Measurements from ENCODE around the gene LY6G5C.

Gene LY6G5C

DNA sequence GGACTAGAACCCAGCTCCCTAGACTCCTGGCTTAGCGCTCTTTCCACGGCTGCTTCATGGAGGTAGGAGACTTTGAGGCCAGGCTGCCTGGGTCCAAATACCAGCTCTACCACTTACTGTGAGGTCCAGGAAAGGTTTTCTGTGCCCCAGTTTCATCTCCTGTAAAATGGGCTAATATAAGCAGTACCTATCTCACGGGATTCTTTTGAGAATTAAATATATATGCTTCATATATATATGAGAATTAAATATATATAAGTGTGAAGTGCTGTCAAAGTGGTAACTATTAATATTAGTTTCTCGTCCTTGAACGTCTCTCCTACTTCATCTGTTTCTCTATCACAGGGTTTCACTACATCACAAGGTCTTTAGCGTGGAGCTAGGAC is 10.2 kb upstream of the LY6G5C start:
- no peak for DNase-seq

DNA sequence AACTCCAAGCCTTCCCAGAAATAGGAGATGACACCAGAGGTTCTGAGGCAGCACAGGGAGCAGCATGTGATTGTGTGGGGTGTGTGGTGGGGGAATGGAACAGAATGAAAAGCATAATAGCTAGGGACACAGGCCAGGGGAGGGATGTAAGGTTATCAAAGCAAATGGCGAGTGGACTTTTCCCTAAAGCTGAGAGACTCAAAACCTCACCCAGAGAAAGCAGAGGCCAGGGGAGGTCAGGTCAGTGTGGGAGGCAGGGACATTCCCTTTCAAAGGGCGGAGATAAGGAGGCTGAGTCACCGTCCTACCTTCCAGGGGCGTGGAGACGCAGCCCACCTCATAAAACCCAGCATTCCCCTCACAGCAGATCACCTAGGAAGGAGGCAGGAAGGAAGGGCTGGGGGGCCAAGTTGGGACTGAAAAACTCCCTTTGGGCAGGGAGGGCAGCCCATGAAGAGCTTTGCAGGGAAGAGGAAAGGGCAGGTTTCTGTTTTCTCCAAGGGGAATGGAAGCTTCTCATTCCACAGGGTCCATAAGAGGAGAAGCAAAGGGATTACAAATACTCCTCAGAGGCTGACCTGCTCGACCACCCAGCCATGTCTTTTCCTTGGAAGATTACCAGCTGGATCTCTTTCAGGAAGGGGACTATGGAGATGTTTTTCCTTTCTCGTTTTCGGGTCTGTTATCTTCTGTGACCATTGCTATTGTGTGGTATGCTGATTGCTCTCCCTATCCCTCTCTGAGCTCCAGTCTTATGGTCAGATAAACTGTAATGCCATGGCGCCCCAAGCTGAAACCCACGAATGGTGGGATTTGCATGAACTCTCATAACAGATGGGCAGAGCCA is 9.6 kb upstream of the LY6G5C start:
- DNase-seq = no peak

DNA sequence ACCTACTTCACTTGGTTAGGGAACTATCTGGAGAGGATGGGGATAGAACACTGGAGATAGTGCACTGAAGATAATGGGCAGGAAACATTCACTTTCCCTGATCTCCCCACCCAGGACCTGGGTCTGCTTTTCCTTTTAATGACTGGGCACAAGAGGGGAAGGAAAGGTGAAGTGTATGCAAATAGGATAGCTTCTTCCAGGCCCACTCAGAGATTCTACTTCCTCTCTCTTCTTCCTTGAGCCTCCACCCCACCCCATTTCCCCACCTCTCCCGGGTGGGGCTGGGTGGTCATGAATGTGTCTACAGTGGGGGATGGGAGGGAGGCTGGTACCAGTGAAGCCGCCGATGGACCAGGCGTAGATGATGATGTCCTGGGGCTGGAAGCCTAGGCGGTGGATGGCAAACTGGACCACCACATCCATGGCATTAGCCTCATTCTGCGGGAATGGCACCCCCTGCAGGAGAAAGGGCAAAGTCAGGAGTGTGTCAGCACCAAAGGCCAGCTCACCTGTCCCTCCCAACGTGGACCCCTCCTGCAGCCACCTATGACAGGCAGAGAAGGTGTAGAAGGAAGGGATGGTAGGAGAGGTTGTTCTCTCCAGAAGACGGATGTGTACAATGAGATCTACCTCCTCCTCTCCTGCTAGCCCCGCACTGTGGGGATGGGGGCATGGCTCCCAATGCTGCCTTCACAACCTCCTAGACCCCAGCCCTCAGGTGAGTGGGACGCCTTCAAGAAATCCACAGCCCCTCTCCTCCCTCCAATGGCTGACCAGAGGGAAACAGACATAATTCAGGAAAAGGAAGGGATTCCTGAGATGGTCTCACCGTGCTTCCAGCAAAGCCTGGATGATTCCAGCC is 8.6 kb upstream of the LY6G5C start:
- no peak for DNase-seq

DNA sequence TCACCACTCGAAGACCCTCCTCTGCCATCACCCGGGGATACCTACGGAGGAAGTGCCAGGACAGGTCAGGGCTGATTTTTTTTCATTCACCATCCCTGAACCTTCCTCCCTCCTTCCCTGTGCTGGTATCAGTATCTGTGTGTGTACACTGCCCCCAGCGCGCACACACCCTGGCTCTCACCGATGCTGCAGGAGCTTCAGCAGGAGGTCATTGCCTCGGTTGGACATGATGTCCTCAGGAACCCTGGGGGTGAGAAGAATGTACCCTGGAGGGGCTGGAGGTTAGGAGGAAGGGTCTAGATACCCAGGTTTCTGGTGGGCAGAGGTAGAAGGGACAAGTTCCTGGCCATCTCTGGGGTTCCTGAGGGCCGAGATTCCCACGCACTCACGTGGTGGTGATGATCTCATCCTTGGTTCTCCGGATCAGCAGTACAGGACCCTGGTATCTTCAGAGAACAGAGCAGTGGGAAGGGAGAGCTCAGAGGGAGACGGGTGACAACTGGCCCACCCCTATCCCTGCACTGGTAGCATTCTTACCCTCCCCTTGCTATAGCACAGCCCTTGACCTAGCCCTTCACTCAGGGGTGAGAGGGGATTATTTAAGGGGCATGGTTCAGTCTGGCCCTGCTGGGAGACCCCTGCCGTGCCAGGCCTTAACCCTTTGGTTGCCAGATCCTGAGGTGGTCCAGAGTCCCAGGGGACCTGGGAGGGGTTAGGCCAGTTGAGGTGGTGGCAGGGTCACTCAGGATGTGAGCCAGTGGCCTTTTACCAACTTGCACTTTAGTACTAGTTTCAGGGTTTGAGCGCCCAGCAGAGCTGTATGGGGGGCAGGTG is 7.2 kb upstream of the LY6G5C start:
- no peak for DNase-seq

DNA sequence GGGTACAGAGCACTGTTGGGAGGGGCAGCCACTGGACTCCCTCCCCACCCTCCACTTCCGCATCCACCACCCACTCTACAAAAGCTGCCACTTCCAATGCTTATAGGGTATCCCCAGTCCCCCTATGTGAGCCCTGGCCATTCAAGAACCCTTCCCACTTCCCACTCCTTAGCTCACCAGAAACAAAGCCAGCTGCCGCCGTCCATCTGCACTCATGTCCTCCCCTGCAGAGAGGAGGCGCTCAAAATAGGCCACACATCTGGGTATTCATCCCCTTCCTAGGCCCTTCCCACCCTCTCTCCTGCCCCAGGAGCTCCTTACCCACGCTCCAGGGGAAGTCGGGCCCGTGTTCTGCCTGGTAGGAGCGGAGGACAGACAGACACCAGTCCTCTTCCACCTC is 6.5 kb upstream of the LY6G5C start:
- no peak for DNase-seq

DNA sequence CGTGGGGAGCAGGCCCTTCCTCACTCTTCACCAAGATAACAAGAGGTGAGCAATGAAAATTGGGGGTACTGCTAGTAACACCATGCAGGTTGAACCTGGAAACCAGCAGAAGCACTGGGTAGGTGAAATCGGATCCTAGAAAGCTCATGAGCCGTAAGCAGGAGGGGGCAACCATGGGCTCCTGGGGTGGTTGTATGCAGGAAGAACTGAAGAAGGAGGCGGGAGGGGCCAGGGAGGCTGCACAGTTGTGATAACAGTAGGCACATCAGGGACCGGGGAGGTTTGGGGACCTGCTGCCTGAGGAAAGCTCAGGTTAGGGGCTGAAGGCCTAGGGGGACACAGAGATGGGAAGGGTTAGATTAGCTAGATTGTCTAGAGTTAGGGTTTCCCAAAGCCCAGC is 5.6 kb upstream of the LY6G5C start:
- DNase-seq = no peak

DNA sequence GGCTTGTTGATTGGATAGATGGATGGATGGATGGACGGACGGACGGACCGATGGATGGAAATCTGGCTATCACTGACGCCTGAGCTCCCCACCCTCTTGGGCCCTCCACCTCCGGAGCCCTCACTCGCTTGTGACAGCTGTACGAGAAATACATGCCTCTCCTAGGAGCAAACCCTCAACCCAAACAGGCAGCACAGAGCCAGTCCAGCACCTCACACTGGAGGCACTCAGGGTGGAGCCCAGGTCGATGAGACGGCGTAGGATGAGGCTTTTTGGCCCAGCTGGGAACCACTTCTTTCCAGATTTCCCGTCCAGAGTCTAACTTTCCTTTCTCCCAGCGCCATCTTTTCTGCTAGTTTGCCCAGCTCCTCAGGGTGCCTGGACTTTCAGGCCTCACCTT is 2.7 kb upstream of the LY6G5C start:
- DNase-seq = no peak

DNA sequence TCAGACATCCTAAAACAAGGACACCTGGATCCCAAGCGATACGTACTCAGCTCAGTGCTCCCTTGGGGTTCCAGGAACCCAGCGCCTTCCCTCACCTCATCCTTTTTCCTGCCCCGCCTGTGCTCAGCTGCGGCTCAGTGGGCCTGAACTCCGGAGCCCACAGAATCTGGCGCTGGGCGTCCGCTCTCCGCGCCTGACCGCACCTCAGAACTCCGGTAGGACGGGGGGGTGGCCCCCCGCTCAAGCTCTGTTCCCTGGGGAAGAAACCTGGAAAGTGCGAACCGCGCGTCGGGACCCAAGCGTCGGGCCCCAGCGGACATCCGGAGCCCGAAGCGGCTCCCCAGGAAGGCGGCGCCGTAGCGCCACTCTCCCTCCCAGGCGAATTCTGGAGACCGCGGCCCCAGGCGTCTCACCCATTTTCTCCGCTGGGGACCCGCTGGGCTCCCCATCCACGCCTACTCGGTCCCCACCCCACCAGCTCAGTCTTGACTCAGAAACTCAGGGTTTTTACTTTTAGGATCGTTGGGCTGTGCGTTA is 336 bp upstream of the LY6G5C start:
- DNase-seq = peak in 3 of 5 experiments; percentile 25 to 51 (median 38)

DNA sequence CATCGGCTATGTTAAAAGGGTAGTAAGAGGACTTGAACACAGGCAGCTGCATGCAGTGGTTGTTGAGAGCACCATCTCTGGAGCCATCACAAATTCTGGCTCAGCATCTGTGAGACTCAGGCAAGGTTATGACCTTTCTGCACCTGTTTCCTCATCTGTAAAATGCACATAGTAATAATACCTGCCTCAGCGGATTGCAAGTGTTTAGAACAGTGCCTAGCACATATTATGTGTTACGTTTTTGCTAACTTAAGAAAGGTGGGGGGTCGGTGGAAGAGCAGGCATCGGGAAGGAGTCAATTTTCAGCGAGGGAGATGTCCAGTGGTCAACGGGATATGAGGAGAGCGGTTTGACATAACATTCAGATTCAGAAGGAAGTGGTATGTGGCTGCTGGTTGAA is 2.9 kb downstream of the LY6G5C start:
- DNase-seq = no peak

DNA sequence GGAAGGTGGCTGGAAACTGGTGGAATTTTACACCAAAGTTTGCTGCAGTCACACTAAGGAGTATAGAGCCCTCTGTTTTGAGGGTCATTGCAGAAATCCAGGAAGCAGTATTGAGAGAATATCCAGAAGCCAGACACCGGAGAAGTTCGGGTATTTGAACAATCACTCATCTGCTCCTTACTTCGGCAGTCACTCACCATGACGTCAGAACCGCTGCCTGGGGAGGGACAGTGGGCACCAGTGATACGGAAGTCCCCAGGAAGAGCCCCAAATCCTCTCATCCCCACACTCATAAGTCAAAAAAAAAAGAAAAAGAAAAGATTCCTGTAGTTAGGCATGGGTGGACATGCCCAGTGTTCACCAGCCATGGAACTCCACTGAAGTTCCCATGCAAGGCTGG is 4.0 kb downstream of the LY6G5C start:
- no peak for DNase-seq

DNA sequence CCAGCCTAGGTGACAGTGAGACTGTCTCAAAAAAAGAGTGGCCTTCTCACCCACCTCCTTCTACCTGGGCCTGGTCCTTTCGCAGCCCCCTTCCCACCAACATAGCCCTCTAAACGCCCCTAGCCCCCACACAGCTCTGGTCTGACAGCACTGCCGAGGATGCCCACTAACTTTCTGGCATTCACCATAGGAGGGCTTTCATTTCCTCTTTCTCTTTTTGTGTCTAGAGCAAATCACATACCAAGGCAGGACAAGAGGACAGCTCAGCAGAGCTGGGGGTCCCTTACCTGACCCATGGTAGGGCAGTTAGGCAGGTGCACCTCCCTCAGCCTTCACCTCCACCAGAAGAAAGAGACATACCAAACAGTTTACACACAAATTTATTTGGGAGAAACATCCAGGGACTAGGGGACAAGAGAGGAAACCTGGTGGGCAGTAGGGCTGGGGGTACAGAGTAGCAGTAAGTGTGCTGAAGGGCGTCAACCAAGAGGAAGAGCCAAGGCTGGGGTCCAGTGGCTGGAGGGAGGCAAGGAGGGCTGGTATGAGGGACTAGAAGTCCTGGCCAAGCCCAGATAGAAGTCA is 4.5 kb downstream of the LY6G5C start:
- DNase-seq = no peak

DNA sequence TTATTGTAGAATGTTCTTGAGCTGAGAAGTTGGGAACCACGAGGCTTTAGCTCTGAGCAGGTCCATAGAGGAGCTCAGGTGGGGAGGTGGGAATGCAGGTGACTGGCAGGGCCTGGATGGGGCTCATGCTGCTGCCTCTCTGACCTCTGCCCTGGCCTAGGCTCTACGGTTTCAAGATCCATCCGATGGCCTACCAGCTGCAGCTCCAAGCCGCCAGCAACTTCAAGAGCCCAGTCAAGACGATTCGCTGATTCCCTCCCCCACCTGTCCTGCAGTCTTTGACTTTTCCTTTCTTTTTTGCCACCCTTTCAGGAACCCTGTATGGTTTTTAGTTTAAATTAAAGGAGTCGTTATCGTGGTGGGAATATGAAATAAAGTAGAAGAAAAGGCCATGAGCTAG is 11.2 kb downstream of the LY6G5C start, which contains the start of gene LY6G5B:
LY6G5B (plus strand) TSS at position 301 of the 400 bp plus-strand sequence. CDS start 975 bp downstream, outside the sequence.
- DNase-seq = no peak

DNA sequence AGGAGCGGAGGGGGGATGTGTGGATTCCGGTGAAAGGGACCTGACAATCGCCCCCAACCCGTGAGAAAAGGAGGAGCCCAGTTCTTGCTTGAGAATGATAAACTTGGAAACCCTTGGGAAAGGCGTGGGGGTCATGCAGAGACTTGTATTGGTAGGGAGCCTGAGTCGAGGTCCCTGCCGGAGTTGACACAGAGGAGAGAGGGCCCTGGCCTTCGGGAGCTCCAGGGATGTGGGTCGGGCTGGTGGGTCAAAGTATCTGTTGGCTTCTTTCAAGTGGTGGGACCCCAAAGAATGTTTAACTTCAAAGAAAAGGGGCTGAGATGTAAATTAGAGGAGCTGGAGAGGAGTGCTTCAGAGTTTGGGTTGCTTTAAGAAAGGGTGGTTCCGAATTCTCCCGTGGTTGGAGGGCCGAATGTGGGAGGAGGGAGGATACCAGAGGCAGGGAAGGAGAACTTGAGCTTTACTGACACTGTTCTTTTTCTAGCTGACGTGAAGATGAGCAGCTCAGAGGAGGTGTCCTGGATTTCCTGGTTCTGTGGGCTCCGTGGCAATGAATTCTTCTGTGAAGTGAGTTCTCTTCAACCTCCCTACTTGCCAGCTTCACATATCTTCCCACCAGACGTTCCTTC is 14.4 kb downstream of the LY6G5C start:
- no peak for DNase-seq

DNA sequence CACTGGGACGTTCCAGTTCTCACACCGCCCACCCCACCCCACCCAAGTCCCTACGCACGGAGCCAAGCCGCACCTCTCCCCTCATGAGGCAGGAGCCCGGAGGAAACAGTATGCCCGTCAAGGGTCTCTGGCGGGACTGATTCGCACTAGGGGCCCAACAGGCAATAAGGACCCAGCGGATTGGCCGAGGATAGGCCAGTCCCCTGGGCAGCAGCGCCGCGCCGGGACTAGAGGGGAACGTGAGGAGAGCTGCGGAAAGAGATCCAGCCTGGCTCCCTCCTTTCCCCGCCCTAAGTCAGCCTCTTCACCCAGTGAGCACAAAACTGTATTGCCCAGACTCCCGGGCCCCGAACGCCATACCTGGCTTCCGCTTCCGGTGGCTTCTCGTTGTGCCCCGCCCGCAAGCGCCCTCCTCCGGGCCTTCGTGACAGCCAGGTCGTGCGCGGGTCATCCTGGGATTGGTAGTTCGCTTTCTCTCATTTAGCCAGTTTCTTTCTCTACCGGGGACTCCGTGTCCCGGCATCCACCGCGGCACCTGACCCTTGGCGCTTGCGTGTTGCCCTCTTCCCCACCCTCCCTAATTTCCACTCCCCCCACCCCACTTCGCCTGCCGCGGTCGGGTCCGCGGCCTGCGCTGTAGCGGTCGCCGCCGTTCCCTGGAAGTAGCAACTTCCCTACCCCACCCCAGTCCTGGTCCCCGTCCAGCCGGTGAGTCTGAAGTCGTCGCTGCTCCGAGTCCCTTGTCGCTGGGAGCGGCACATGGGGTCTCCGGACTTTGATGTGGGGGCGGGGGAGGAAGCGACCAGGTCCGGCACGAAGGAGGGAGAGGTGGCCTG is 15.1 kb downstream of the LY6G5C start, which contains the start of gene CSNK2B:
CSNK2B (plus strand) TSS at position 580 of the 836 bp plus-strand sequence. CDS start 752 bp downstream, outside the sequence.
- DNase-seq = peak; percentile 94 to 99 (median 98)

DNA sequence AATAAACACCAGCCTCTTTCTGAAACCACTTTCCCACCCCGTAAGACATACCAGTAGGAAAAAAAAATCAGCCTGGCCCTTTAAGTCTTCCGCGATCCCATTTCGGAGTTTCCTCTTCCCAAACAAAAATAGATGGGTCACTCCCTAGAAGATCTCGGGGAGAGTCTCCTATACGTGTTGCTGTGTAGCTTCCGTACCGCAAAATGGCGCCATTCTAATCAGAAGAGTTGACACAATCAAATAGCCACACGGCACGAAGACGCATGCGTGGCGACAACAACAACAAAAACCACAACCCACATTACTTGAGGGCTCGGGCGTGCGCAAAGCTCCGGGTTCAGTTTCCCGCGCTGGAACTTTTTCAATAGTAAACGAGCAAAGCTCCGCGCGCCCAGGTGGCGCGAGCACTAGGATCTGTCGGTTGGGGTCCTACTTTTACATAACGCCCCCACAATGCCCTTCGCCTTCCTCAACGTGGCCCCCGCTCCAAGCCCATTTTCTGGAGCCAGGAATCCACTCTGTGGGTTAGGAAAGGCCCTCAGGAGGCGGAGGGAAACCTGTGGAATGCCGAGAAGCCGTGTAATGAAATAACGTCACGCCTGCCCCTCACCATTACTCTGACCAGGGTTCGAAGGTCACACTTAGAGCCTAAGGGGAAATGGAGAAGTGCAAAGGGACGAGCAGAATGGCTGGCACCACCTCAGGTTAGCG is 15.9 kb downstream of the LY6G5C start, which contains the start of gene GPANK1:
GPANK1 (minus strand) TSS at position 208 of the 711 bp plus-strand sequence. CDS start 519 bp downstream, outside the sequence.
- peak; percentile 73 to 97 (median 86) for DNase-seq

DNA sequence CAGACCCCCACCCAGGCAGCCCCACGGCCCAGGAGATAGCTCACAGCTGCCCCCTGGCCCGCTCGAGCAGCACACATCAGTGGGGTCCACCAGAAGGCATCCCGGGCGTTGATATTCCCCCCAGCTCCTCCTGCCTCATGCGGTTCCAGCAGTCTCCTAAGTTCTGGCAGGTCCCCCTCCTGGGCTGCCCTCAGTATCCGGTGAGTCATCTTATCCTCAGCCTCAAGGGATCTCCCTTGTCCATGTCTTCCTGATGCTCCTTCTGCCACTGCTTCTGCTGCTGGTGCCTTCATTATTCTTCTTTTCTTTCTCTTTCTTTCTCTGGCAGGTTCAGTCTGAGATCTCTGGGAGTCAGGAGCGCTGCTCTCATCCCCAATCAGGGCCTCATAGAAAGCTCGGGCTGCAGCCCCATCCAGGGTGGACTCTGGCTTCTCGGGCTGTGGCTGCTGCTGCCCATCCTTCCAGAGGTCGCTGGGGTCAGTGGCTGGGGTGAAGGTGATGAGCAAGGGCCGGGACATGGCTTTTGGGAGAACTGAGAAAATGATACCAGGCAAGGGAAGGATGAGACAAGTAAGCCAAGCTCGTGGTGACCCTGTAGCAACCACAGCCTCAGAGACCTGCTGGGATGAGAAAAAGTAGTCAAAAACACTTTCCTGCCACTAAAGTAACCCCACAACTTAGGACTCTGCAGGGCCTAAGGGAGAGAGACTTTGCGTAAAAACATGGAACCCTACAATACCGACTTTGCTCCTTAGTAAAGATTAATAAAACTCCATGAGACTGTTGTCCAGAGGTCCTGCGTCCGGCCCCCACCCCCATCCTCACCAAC is 16.7 kb downstream of the LY6G5C start:
- DNase-seq = peak in 1 of 5 experiments; percentile 26

DNA sequence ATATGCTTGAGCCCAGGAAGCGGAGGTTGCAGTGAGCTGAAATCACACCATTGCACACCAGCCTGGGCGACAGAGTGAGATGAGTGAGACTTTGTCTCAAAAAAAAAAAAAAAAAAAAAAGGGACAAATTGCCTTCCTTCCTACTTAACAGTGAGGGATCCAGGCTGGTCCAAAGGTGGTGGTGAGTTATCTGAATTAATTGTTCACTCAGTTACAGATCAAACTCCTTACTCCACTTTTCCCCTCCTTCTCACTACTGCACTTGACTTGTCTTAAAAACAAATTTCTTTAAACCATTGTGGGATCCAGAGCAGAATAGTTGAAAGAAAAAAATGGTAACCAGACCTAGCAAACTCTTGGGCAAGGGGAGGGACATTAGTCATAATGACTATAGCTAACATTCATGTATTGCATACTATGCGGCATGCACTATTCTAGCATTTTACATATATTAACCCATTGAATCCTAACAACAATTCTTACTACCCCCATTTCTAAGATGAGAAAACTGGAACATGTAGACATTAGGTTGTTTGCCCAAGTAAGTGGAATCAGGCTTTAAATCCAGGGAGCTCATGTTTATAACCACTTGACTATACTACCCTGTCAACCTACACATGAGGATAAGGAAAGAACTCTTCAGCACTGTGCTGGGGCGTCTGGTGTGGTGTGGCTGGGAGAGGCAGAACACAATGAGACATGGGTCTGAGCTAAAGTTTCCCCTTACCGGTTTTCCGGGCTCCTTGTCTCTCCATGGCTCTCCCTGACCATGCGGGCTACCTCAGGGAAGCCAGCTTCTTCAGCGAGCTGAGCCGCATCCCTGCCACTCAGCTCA is 17.5 kb downstream of the LY6G5C start:
- no peak for DNase-seq

All from T-helper 2 cell (primary cell).